Glutamatergic neuron (in vitro differentiated cells): ENCODE results near the gene TDRD6. TPM values are rescaled to one million over a fixed set of nuclear protein-coding genes. Genes with fewer than 3 reads are reported as not detected.
"Not testable (repeated sequence)": the region's sequence is repeated elsewhere in the genome, so short reads cannot be mapped to it uniquely, and the experiment has no call there.

ENCODE experiments used
- DNase-seq: peaks from one replicate; pipeline ENCODE4 v3.0.0; 2022
- H3K27ac Mint-ChIP-seq: one replicate; pipeline ENCODE4 v1.8.0; 2020; ENCODE audit warnings: mild to moderate bottlenecking, mixed read lengths, inconsistent platforms; ENCODE audit not compliant: unreplicated experiment
- H3K27me3 Mint-ChIP-seq: one replicate; pipeline ENCODE4 v1.8.0; 2020; ENCODE audit warnings: mild to moderate bottlenecking, moderate library complexity, mixed read lengths, inconsistent platforms; ENCODE audit not compliant: unreplicated experiment
- H3K36me3 Mint-ChIP-seq: one replicate; pipeline ENCODE4 v1.8.0; 2020; ENCODE audit warnings: mild to moderate bottlenecking, mixed read lengths, inconsistent platforms; ENCODE audit not compliant: unreplicated experiment
- H3K4me1 Mint-ChIP-seq: one replicate; pipeline ENCODE4 v1.8.0; 2020; ENCODE audit warnings: mild to moderate bottlenecking, low read depth, mixed read lengths, inconsistent platforms; ENCODE audit not compliant: unreplicated experiment
- H3K4me3 Mint-ChIP-seq: one replicate; pipeline ENCODE4 v1.8.0; 2020; ENCODE audit warnings: mild to moderate bottlenecking, mixed read lengths, inconsistent platforms; ENCODE audit not compliant: unreplicated experiment
- H3K9me3 Mint-ChIP-seq: one replicate; pipeline ENCODE4 v1.8.0; 2020; ENCODE audit warnings: mild to moderate bottlenecking, moderate library complexity, mixed read lengths, inconsistent platforms; ENCODE audit not compliant: unreplicated experiment
- total RNA-seq: library from RNA; stranded (reverse); fragmentation: NEBNext Ultra II Directional; extraction: Animal tissue kit (Norgen Biotek cat#: 25700); gene quantifications from one replicate; pipeline ENCODE4 v1.2.1, GENCODE V29; 2021; ENCODE audit not compliant: unreplicated experiment
- TF ChIP-seq, protein P1 (sequence below): fragments of 200-600 bp; sonication (generic); IDR thresholded peaks from one replicate; pipeline ENCODE4 v1.5.0; 2021; ENCODE audit not compliant: partially characterized antibody, unreplicated experiment

Gene TDRD6
- total RNA-seq, 1 donor from 2014 or later: 0.64 TPM

GRCh38 chr6:46741482-46741881, 53.8 kb downstream of the TDRD6 start:
- DNase-seq: no peak
- Mint-ChIP-seq H3K4me3 (no peak overlapping the region), H3K36me3 (no peaks in the 10 kb centered on the region), H3K27me3 (peaks cover under 1% of the 10 kb centered on the region), H3K9me3 (no peaks in the 10 kb centered on the region), H3K4me1 (no peaks in the 10 kb centered on the region), H3K27ac (no peak overlapping the region)
- TF ChIP-seq, protein P1, sequence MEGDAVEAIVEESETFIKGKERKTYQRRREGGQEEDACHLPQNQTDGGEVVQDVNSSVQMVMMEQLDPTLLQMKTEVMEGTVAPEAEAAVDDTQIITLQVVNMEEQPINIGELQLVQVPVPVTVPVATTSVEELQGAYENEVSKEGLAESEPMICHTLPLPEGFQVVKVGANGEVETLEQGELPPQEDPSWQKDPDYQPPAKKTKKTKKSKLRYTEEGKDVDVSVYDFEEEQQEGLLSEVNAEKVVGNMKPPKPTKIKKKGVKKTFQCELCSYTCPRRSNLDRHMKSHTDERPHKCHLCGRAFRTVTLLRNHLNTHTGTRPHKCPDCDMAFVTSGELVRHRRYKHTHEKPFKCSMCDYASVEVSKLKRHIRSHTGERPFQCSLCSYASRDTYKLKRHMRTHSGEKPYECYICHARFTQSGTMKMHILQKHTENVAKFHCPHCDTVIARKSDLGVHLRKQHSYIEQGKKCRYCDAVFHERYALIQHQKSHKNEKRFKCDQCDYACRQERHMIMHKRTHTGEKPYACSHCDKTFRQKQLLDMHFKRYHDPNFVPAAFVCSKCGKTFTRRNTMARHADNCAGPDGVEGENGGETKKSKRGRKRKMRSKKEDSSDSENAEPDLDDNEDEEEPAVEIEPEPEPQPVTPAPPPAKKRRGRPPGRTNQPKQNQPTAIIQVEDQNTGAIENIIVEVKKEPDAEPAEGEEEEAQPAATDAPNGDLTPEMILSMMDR: no peak

DNA sequence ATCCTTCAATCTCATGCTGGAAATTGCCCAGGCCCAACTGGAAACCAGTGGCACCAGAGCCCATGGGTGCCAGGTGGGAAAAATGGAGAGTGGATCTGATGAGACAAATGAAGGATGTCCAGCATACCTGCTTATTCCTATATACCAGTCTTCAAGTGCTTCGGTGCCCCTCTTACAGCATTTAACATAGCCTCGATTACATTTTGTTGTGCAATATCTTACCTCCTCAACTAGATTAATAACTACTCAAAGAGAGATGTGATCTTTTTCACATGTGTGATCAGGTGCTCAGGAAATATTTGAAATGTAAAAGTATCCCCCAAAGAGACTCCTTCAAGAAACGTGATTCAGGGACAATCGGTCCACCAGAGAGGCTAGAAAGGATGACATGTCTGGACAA, 54.2 kb downstream of the TDRD6 start:
- H3K27ac Mint-ChIP-seq: no peak overlapping the region
- H3K4me3 Mint-ChIP-seq: no peak overlapping the region
- H3K9me3 Mint-ChIP-seq: no peaks in the 10 kb centered on the region
- TF ChIP-seq, protein P1: no peak
- no peaks in the 10 kb centered on the region for H3K36me3 Mint-ChIP-seq
- DNase-seq: no peak
- H3K4me1 Mint-ChIP-seq: no peaks in the 10 kb centered on the region
- no peaks in the 10 kb centered on the region for H3K27me3 Mint-ChIP-seq

- no peaks in the 10 kb centered on the region for H3K9me3 Mint-ChIP-seq
- H3K4me3 Mint-ChIP-seq: no peak overlapping the region
Measured at GRCh38 chr6:46743425-46744158, 55.9 kb downstream of the TDRD6 start.

GRCh38 chr6:46744159-46744725, 56.6 kb downstream of the TDRD6 start:
- not testable (repeated sequence) for H3K4me3 Mint-ChIP-seq, DNase-seq, H3K27me3 Mint-ChIP-seq, H3K36me3 Mint-ChIP-seq, H3K27ac Mint-ChIP-seq, H3K4me1 Mint-ChIP-seq, H3K9me3 Mint-ChIP-seq

More at GRCh38 chr6:46743425-46744158, 55.9 kb downstream of the TDRD6 start:
- Mint-ChIP-seq H3K27me3 (no peaks in the 10 kb centered on the region), H3K4me1 (no peaks in the 10 kb centered on the region), H3K27ac (no peak overlapping the region), H3K36me3 (no peaks in the 10 kb centered on the region)
- TF ChIP-seq, protein P1: no peak
- DNase-seq: no peak

DNA sequence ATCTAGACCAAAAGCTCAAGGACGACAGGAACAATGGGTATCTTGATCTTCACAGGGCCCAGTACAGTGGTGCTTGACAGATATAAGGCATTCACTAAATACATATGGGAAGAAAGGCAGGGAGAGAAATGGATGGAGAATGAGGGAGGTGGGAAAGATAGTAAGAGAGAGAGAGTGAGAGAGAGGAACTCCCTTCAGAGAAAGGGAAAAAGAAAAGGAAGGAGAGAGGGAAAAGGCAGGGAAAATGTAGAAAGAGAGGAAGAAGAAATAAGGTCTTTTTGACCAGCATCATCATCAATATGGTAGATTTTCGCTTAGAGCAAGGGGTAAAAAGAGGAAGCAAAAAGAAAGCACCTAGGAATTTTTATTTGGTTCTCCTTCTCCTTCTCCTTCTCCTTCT, 58.3 kb downstream of the TDRD6 start:
- Mint-ChIP-seq H3K4me3 (no peak overlapping the region), H3K9me3 (no peaks in the 10 kb centered on the region), H3K4me1 (no peaks in the 10 kb centered on the region), H3K36me3 (no peaks in the 10 kb centered on the region), H3K27me3 (no peaks in the 10 kb centered on the region), H3K27ac (no peak overlapping the region)
- no peak for DNase-seq
- TF ChIP-seq, protein P1: no peak
